Chondrocyte (in vitro differentiated cells): ENCODE data around the gene CABP4. TPM values are rescaled to one million over a fixed set of nuclear protein-coding genes. Genes with fewer than 3 reads are reported as not detected.

Experiments
- DNase-seq: peaks from one replicate; pipeline ENCODE4 v3.0.0; 2021; ENCODE audit warnings: mixed read lengths, low spot score
- H3K27ac Mint-ChIP-seq: one replicate; pipeline ENCODE4 v1.8.0; 2021; ENCODE audit warnings: mild to moderate bottlenecking, moderate library complexity, mixed read lengths; ENCODE audit not compliant: unreplicated experiment
- H3K27me3 Mint-ChIP-seq: 2 replicates; pipeline ENCODE4 v1.8.0; 2021; ENCODE audit warnings: low read depth, mixed read lengths
- H3K36me3 Mint-ChIP-seq: 2 replicates; pipeline ENCODE4 v1.8.0; 2021; ENCODE audit warnings: low read depth, mixed read lengths
- H3K4me1 Mint-ChIP-seq: 2 replicates; pipeline ENCODE4 v1.8.0; 2021; ENCODE audit warnings: low read depth, mild to moderate bottlenecking, mixed read lengths
- H3K4me3 Mint-ChIP-seq: one replicate; pipeline ENCODE4 v1.8.0; 2021; ENCODE audit warnings: mild to moderate bottlenecking, moderate library complexity, mixed read lengths; ENCODE audit not compliant: unreplicated experiment
- H3K9me3 Mint-ChIP-seq: 2 replicates; pipeline ENCODE4 v1.8.0; 2021; ENCODE audit warnings: low read depth, mixed read lengths
- total RNA-seq: library from RNA; stranded (reverse); gene quantifications from 3 replicates; pipeline ENCODE4 v1.2.1, GENCODE V29; 2021
- TF ChIP-seq, protein P1 (sequence below): fragments of 200-600 bp; sonication (generic); IDR thresholded peaks from 2 replicates; pipeline ENCODE4 v1.5.0; 2021; ENCODE audit warnings: antibody characterized with exemption, mild to moderate bottlenecking, moderate library complexity

CABP4 gene
- total RNA-seq, 1 donor from 2014 or later = not detected

DNA sequence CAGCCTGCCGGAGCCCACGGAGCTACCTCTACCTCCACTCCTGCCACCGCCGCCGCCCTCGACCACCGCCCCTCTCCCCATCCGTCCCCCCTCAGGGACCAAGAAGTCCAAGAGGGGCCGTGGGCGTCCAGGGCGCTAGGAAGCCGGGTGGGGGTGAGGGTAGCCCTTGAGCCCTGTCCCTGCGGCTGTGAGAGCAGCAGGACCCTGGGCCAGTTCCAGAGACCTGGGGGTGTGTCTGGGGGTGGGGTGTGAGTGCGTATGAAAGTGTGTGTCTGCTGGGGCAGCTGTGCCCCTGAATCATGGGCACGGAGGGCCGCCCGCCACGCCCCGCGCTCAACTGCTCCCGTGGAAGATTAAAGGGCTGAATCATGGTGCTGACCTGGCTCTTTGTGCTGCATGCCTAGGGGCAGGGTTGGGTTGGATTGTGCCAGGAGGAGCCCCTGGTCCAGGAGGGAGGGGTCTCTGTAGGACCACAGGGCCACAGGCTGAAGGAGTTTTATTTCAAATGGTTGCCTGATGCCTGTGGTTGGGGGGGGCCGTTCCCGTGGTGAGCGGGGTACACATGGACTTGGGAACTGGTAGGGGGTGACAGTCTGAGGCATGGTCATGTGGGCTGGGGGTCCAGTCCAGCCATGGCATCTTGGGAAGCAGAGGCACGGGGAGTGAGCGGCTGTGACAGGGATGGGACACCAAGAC, 20.0 kb upstream of the CABP4 start:
- DNase-seq = peak; percentile 88
- Mint-ChIP-seq H3K4me1 (peaks cover 14% of the 10 kb centered on the region), H3K4me3 (no peak overlapping the region), H3K27ac (no peak overlapping the region), H3K36me3 (peaks cover 2% of the 10 kb centered on the region), H3K9me3 (no peaks in the 10 kb centered on the region), H3K27me3 (no peaks in the 10 kb centered on the region)
- TF ChIP-seq, protein P1, sequence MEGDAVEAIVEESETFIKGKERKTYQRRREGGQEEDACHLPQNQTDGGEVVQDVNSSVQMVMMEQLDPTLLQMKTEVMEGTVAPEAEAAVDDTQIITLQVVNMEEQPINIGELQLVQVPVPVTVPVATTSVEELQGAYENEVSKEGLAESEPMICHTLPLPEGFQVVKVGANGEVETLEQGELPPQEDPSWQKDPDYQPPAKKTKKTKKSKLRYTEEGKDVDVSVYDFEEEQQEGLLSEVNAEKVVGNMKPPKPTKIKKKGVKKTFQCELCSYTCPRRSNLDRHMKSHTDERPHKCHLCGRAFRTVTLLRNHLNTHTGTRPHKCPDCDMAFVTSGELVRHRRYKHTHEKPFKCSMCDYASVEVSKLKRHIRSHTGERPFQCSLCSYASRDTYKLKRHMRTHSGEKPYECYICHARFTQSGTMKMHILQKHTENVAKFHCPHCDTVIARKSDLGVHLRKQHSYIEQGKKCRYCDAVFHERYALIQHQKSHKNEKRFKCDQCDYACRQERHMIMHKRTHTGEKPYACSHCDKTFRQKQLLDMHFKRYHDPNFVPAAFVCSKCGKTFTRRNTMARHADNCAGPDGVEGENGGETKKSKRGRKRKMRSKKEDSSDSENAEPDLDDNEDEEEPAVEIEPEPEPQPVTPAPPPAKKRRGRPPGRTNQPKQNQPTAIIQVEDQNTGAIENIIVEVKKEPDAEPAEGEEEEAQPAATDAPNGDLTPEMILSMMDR = no peak

DNA sequence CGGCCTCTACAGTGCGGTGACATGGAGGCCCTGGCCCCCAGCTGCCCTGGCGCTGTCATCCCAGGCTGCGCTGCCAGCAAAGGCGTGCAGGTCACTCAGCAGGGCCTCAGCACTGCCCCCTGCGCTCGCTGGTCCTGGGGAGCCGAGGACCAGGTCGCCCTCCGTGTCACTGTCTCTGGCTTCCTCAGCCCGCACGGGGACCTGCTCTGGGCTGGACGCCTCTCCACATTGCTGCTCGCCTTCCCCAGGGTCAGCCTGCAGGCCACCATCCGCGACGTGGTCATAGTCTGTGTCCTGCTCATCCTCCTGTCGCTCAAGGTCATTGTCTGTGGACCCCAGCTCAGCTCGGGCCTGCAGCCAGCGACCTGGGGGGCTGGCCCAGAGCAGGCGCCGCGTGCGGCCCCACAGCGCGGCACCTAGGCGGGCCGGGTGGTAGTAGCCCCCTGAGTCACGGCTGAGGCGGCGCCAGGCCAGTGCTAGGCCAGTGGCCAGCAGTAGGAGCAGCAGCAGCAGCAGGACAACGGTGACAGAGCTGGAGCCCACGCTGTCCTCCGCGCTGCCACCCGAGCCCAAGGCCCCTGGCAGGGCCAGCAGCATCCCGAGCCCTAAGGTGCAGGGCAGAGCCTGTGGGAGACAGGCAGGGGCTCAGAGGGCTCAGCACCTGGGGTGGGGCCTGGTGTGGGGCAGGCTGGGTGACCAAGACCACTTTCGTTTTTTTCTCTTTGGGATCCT, 19.3 kb upstream of the CABP4 start:
- Mint-ChIP-seq H3K9me3 (no peaks in the 10 kb centered on the region), H3K27ac (no peak overlapping the region), H3K4me3 (no peak overlapping the region), H3K4me1 (peaks cover 16% of the 10 kb centered on the region), H3K27me3 (no peaks in the 10 kb centered on the region), H3K36me3 (no peaks in the 10 kb centered on the region)
- peak; percentile 92 for DNase-seq
- TF ChIP-seq, protein P1 = no peak

DNA sequence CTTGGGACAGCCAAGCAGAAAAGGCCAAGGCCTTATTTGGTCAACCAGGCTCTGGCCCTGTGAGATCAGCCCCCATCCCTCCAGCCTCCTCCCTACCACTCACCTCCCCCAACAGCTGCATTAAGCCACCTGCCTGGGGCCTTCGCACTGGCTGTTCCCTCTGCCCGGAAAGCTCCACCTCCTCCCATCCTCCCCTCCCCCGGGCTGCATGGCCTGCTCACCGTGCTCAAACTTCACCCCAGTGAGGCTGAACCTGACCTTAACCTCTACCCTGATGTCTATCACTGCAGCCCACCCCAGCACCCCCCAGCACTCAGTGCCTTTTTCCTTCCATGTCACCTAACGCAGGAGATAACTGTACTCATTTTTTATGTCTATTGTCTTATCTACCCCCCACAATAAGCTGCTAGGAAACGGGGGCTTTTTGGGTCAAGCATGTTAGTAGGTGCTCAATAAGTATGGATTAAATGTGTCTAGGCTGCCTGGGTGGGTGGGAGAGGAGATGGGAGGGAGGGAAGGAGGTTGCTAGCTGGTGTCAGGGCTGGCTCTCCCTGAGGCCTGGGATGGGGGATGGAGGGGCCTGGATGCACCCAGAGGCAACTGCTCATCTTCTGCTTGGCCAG, 18.6 kb upstream of the CABP4 start:
- TF ChIP-seq, protein P1 = no peak
- Mint-ChIP-seq H3K27me3 (no peaks in the 10 kb centered on the region), H3K36me3 (no peaks in the 10 kb centered on the region), H3K4me3 (no peak overlapping the region), H3K9me3 (no peaks in the 10 kb centered on the region), H3K27ac (peak overlapping the region; percentile 61), H3K4me1 (peaks cover 16% of the 10 kb centered on the region)
- no peak for DNase-seq

DNA sequence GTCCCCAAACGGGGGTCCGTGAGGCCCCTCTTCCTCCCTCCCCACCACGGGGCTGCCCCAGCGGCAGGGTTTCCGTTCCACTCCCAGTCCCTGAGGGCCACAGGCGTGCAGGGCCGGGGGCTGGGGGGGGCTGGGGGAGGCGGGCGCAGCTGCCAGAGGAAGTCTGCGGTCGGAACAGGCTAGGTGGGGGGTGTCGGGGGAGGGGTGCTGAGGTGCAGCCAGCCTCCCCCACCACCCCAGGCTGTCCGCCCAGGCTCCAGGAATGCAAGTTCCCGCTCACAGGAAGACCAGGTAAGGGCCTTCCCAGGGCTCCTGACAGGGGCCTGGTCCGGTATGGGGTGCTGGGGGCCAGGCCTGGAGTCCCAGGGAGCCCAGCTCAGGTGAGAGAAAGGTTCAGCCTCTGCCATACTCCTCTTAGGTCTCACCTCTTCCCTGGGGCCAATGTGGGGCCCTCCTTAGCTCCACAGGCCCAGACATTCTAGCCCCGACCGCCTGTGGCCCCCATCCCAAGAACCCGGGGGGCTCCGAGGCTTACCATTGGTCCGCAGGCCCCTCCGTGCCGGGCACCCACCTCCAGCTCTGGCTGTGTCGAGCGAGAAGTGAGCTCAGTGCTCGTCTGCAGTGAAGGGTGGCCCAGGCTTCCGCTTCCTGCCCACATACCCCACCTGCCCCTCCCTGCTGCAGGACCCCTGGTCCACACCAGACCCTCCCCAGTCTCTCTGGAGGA, 17.9 kb upstream of the CABP4 start, which contains the start of gene PTPRCAP:
Gene PTPRCAP (minus strand): TSS at position 601 of the 727 bp plus-strand sequence. CDS start 63 bp downstream, at position 538.
- Mint-ChIP-seq H3K27ac (peak within 1 kb of the TSS; percentile 61), H3K4me3 (no peak within 1 kb of the TSS), H3K4me1 (peaks cover 21% of the 10 kb centered on the region), H3K36me3 (no peaks in the 10 kb centered on the region), H3K27me3 (no peaks in the 10 kb centered on the region), H3K9me3 (no peaks in the 10 kb centered on the region)
- DNase-seq = peak; percentile 84
- TF ChIP-seq, protein P1 = no peak

DNA sequence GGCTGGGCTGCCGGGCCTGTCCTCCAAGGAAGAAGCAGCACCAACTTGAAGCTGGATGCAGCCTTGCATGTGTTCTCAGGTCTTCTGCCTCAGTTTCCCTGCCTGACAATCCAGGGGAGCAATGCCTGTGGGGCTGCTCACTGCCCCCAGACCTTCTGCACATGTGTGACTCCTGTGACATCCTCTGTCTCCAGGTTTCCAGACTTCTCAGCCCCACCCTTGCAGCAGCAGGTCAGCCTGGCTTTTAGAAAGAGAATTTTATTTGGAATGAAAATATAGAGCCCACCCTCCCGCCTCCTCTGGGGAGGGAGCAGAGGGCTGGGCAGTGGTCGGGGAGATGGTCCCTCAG, 17.4 kb upstream of the CABP4 start:
- Mint-ChIP-seq H3K9me3 (no peaks in the 10 kb centered on the region), H3K27me3 (no peaks in the 10 kb centered on the region), H3K4me1 (peaks cover 26% of the 10 kb centered on the region), H3K36me3 (no peaks in the 10 kb centered on the region), H3K4me3 (no peak overlapping the region), H3K27ac (peak overlapping the region; percentile 27)
- TF ChIP-seq, protein P1 = no peak
- DNase-seq = no peak
